ENCODE results near the gene AKAP17A. TPM values are rescaled to one million over a fixed set of nuclear protein-coding genes. Genes with fewer than 3 reads are reported as not detected.
"Not testable (repeated sequence)": the region's sequence is repeated elsewhere in the genome, so short reads cannot be mapped to it uniquely, and the experiment has no call there.

The AKAP17A gene
- polyA plus RNA-seq, 3 donors, result 8.9 to 118 (median 13.6) TPM

- 33% methylated on average over 1 of the region's 4 CpGs for WGBS (ENCODE audit: insufficient coverage)
- no peak for DNase-seq
- Histone ChIP-seq H3K4me1 (ENCODE audit: control insufficient read depth in 1 of 2, insufficient read depth in 2 of 2, low read length in 2 of 2) (peaks cover 9 to 10% of the 10 kb centered on the region in 2 donors), H3K9ac (ENCODE audit: insufficient read depth, low read length, poor library complexity, severe bottlenecking) (no peak overlapping the region), H2AFZ (ENCODE audit: insufficient read depth, low read depth, low read length, poor library complexity, severe bottlenecking) (no peak overlapping the region), H3K9me3 (replicated peaks in 1 of 2; ENCODE audit: control insufficient read depth in 1 of 2, insufficient read depth in 1 of 2, low read length in 2 of 2) (no peaks in the 10 kb centered on the region), H3K36me3 (replicated peaks in 1 of 2; ENCODE audit: control insufficient read depth in 1 of 2, insufficient read depth in 2 of 2, low read length in 2 of 2) (no peaks in the 10 kb centered on the region), H3K4me3 (replicated peaks in 1 of 3; ENCODE audit: low read depth in 2 of 3, low read length in 3 of 3) (no peak overlapping the region), H3K27ac (ENCODE audit: low read depth in 1 of 2, low read length in 2 of 2) (no peak overlapping the region), H4K20me1 (ENCODE audit: insufficient read depth, low read length) (no peaks in the 10 kb centered on the region), H3K27me3 (ENCODE audit: control insufficient read depth in 2 of 2, insufficient read depth in 2 of 2, low read length in 2 of 2) (no peaks in the 10 kb centered on the region), H3K79me2 (ENCODE audit: insufficient read depth, low read length) (no peaks in the 10 kb centered on the region), H3K4me2 (replicated peaks; ENCODE audit: extremely low read depth, low read length, poor library complexity, severe bottlenecking) (no peak overlapping the region)
- Mint-ChIP-seq H3K36me3 (no peaks in the 10 kb centered on the region), H3K27me3 (ENCODE audit: low read depth in 3 of 3) (peaks cover 8 to 10% (median 10%) of the 10 kb centered on the region in 3 donors), H3K4me3 (no peak overlapping the region), H3K27ac (no peak overlapping the region), H3K9me3 (peaks cover 0 to under 1% (median 0%) of the 10 kb centered on the region in 7 donors), H3K4me1 (peaks cover 10% of the 10 kb centered on the region)
- intact Hi-C loops (cut with micrococcal nuclease), result no loop called here
- TF ChIP-seq CTCF (IDR thresholded peaks at IDR 0.05), result no peak
Observed at GRCh38 chrX:1618689-1619088, 27.3 kb downstream of the AKAP17A start.

GRCh38 chrX:1623691-1624090 lies 32.3 kb downstream of the AKAP17A start:
- Histone ChIP-seq H3K4me1 (ENCODE audit: control insufficient read depth in 1 of 2, insufficient read depth in 2 of 2, low read length in 2 of 2) (peaks cover 9 to 10% of the 10 kb centered on the region in 2 donors), H3K9ac (ENCODE audit: insufficient read depth, low read length, poor library complexity, severe bottlenecking) (no peak overlapping the region), H3K9me3 (replicated peaks in 1 of 2; ENCODE audit: control insufficient read depth in 1 of 2, insufficient read depth in 1 of 2, low read length in 2 of 2) (no peaks in the 10 kb centered on the region), H3K79me2 (ENCODE audit: insufficient read depth, low read length) (no peaks in the 10 kb centered on the region), H3K27me3 (ENCODE audit: control insufficient read depth in 2 of 2, insufficient read depth in 2 of 2, low read length in 2 of 2) (no peaks in the 10 kb centered on the region), H4K20me1 (ENCODE audit: insufficient read depth, low read length) (no peaks in the 10 kb centered on the region), H3K4me2 (replicated peaks; ENCODE audit: extremely low read depth, low read length, poor library complexity, severe bottlenecking) (no peak overlapping the region), H3K4me3 (replicated peaks in 1 of 3; ENCODE audit: low read depth in 2 of 3, low read length in 3 of 3) (no peak overlapping the region), H2AFZ (ENCODE audit: insufficient read depth, low read depth, low read length, poor library complexity, severe bottlenecking) (no peak overlapping the region), H3K27ac (ENCODE audit: low read depth in 1 of 2, low read length in 2 of 2) (no peak overlapping the region), H3K36me3 (replicated peaks in 1 of 2; ENCODE audit: control insufficient read depth in 1 of 2, insufficient read depth in 2 of 2, low read length in 2 of 2) (no peaks in the 10 kb centered on the region)
- peaks cover 6 to 9% (median 6%) of the 10 kb centered on the region in 3 donors for H3K27me3 Mint-ChIP-seq (ENCODE audit: low read depth in 3 of 3)
- no peak overlapping the region for H3K27ac Mint-ChIP-seq
- no peaks in the 10 kb centered on the region for H3K36me3 Mint-ChIP-seq
- no peak for DNase-seq
- H3K9me3 Mint-ChIP-seq, result peaks cover 0 to 2% (median 0%) of the 10 kb centered on the region in 7 donors
- intact Hi-C loops (cut with micrococcal nuclease), result no loop called here
- H3K4me1 Mint-ChIP-seq, result peaks cover 10% of the 10 kb centered on the region
- H3K4me3 Mint-ChIP-seq, result no peak overlapping the region
- TF ChIP-seq CTCF (IDR thresholded peaks at IDR 0.05), result no peak
- WGBS (ENCODE audit: insufficient coverage), result 73% methylated on average over 17 of the region's 21 CpGs

GRCh38 chrX:1624158-1624860 lies 32.9 kb downstream of the AKAP17A start:
- H3K36me3 Mint-ChIP-seq; H3K9me3 ChIP-seq (replicated peaks in 1 of 2; ENCODE audit: control insufficient read depth in 1 of 2, insufficient read depth in 1 of 2, low read length in 2 of 2); H3K4me1 ChIP-seq (ENCODE audit: control insufficient read depth in 1 of 2, insufficient read depth in 2 of 2, low read length in 2 of 2); H3K4me3 Mint-ChIP-seq; H3K27ac Mint-ChIP-seq; H3K27ac ChIP-seq (ENCODE audit: low read depth in 1 of 2, low read length in 2 of 2); H3K4me2 ChIP-seq (replicated peaks; ENCODE audit: extremely low read depth, low read length, poor library complexity, severe bottlenecking); H3K4me3 ChIP-seq (replicated peaks in 1 of 3; ENCODE audit: low read depth in 2 of 3, low read length in 3 of 3); DNase-seq; H2AFZ ChIP-seq (ENCODE audit: insufficient read depth, low read depth, low read length, poor library complexity, severe bottlenecking); H3K79me2 ChIP-seq (ENCODE audit: insufficient read depth, low read length); H3K9me3 Mint-ChIP-seq; H3K4me1 Mint-ChIP-seq; H3K9ac ChIP-seq (ENCODE audit: insufficient read depth, low read length, poor library complexity, severe bottlenecking); H4K20me1 ChIP-seq (ENCODE audit: insufficient read depth, low read length); H3K36me3 ChIP-seq (replicated peaks in 1 of 2; ENCODE audit: control insufficient read depth in 1 of 2, insufficient read depth in 2 of 2, low read length in 2 of 2); H3K27me3 ChIP-seq (ENCODE audit: control insufficient read depth in 2 of 2, insufficient read depth in 2 of 2, low read length in 2 of 2); intact Hi-C loops (cut with micrococcal nuclease): not testable (repeated sequence)
- H3K27me3 Mint-ChIP-seq (ENCODE audit: low read depth in 3 of 3), result peaks cover 6 to 11% (median 7%) of the 10 kb centered on the region in 3 donors
- 93% methylated on average over 14 of the region's 14 CpGs for WGBS (ENCODE audit: insufficient coverage)

All from CD14-positive monocyte (primary cell).